K562 (cell line): ENCODE measurements around the gene DMD.

Source experiments
- CTCF ChIP-seq, 3 experiments: IDR thresholded peaks in 2 of 3; conservative IDR thresholded peaks in 1 of 3; 2 replicates each; pipeline ENCODE4 v1.5.1; 2011 to 2012; ENCODE audit warnings: low read length in 3 of 3, mild to moderate bottlenecking in 3 of 3, control low read depth in 2 of 3, improper control_type of control experiment in 1 of 3, inconsistent platforms in 1 of 3, low read depth in 1 of 3, mixed read lengths in 1 of 3, moderate library complexity in 1 of 3; ENCODE audit not compliant: insufficient read depth in 2 of 3
- EP300 ChIP-seq: IDR thresholded peaks from 2 replicates; pipeline ENCODE4 v1.6.1; 2012; ENCODE audit warnings: low read length, improper control_type of control experiment
- LARP7 ChIP-seq: fragments of 450-650 bp; IDR thresholded peaks from 2 replicates; pipeline ENCODE4 v1.6.1; 2016
- NFYB ChIP-seq: IDR thresholded peaks from 2 replicates; pipeline ENCODE4 v1.6.1; 2011; ENCODE audit warnings: mild to moderate bottlenecking, moderate library complexity; ENCODE audit not compliant: insufficient read length; ENCODE audit errors: extremely low read depth
- RBM25 ChIP-seq: fragments of 200-400 bp; formaldehyde crosslinking; IDR thresholded peaks from 2 replicates; pipeline ENCODE4 v1.6.1; 2018; ENCODE audit warnings: low read length, low read depth, moderate library complexity; ENCODE audit not compliant: severe bottlenecking
- SNRNP70 ChIP-seq: fragments of 200-400 bp; formaldehyde crosslinking; optimal IDR thresholded peaks from 2 replicates; pipeline ENCODE3; 2017; ENCODE audit warnings: low read depth, low read length
- THAP7 ChIP-seq: fragments of 250-450 bp; sonication (Bioruptor Pico); IDR thresholded peaks from 2 replicates; pipeline ENCODE4 v1.5.0; 2021
- ZNF263 ChIP-seq: sonication (generic); formaldehyde crosslinking; IDR thresholded peaks from 2 replicates; pipeline ENCODE4 v1.8.0; 2022; ENCODE audit warnings: mild to moderate bottlenecking, missing genetic modification reagents, borderline replicate concordance

GRCh38 chrX:31384471-31384870 lies 1826.9 kb downstream of the DMD start:
- TF ChIP-seq RBM25 (no peak), EP300 (no peak), NFYB (no peak), CTCF (IDR thresholded peaks at IDR 0.05 in 2 of 3, conservative IDR thresholded peaks at IDR 0.05 in 1 of 3; ENCODE audit: insufficient read depth in 2 of 3, low read depth in 1 of 3, low read length in 3 of 3) (no peak), SNRNP70 (no peak), THAP7 (CRISPR knock-in tag) (no peak), ZNF263 (CRISPR knock-in tag) (no peak), LARP7 (no peak)
